ENCODE results near the gene ZNF358. TPM values are rescaled to one million over a fixed set of nuclear protein-coding genes. Genes with fewer than 3 reads are reported as not detected.

Gene ZNF358
- total and polyA plus RNA-seq, 2 donors (not counting 3 experiments of a cell fraction or from before 2014, with no cell fraction given): 51.2 to 83.2 TPM

GRCh38 chr19:7488736-7489353, 27.1 kb upstream of the ZNF358 start, which contains the start of gene PEX11G:
PEX11G (minus strand) TSS chr19:7489035; CDS start chr19:7489010, 25 bp downstream.
- FAIRE-seq (peak; percentile 21), DNase-seq (ENCODE audit: low read depth, low spot score) (peak; percentile 91)
- TF ChIP-seq POLR2A (IDR thresholded peaks at IDR 0.05; ENCODE audit: low read depth, low read length) (peak; percentile 91), FOS (IDR thresholded peaks at IDR 0.05; ENCODE audit: borderline replicate concordance, insufficient read depth, low read length) (no peak), MYC (IDR thresholded peaks at IDR 0.05; ENCODE audit: low read depth, low read length) (no peak), POLR2AphosphoS5 (IDR thresholded peaks at IDR 0.05; ENCODE audit: insufficient read depth, low read depth, low read length) (peak; percentile 76), JUN (IDR thresholded peaks at IDR 0.05; ENCODE audit: borderline replicate concordance, insufficient read depth, insufficient read length, low read depth) (no peak), GATA2 (IDR thresholded peaks at IDR 0.05; ENCODE audit: insufficient read depth, insufficient read length, low read depth, low read length) (no peak), MAX (IDR thresholded peaks at IDR 0.05; ENCODE audit: insufficient read depth, insufficient read length) (no peak), CTCF (IDR thresholded peaks at IDR 0.05; ENCODE audit: extremely low read depth in 1 of 2, insufficient read depth in 1 of 2, low read depth in 1 of 2, low read length in 2 of 2) (no peak), EZH2 (IDR thresholded peaks at IDR 0.05; ENCODE audit: borderline replicate concordance, low read depth, low read length, severe bottlenecking) (no peak)
- intact Hi-C loops (cut with micrococcal nuclease) (loop anchor here (2.0 to 5.0 kb wide), 2 partner anchors 33 to 46 kb away; partner anchors contain the start of genes MCOLN1 and PNPLA6), dilution Hi-C loops (cut with MboI; ENCODE audit: extremely low pct_ligation_motif_present, low sequenced_read_pairs) (no loop called here)
- Histone ChIP-seq H3K27ac (ENCODE audit: insufficient read depth, low read depth, low read length) (peak within 1 kb of the TSS; percentile 68), H3K79me2 (ENCODE audit: control insufficient read depth, insufficient read depth, low read length) (no peaks in the 10 kb centered on the region), H3K4me3 (replicated peaks in 1 of 3; ENCODE audit: insufficient read depth in 1 of 3, low read depth in 1 of 3, low read length in 3 of 3) (peak within 1 kb of the TSS; percentile 32 to 67 (median 45)), H3K27me3 (ENCODE audit: control insufficient read depth in 2 of 2, insufficient read depth in 2 of 2, low read length in 2 of 2) (no peaks in the 10 kb centered on the region), H2AFZ (ENCODE audit: low read depth, low read length) (peak within 1 kb of the TSS; percentile 98), H4K20me1 (replicated peaks; ENCODE audit: control insufficient read depth, extremely low read depth, insufficient read depth, low read length) (no peaks in the 10 kb centered on the region), H3K36me3 (ENCODE audit: control insufficient read depth in 2 of 2, extremely low read depth in 1 of 2, insufficient read depth in 2 of 2, low read length in 2 of 2) (no peaks in the 10 kb centered on the region), H3K9ac (replicated peaks; ENCODE audit: extremely low read depth, insufficient read depth, low read length) (peak within 1 kb of the TSS; percentile 85), H3K4me2 (ENCODE audit: insufficient read depth, low read length) (peak within 1 kb of the TSS; percentile 77), H3K9me3 (replicated peaks; ENCODE audit: control insufficient read depth, insufficient read depth, low read length) (no peaks in the 10 kb centered on the region), H3K4me1 (ENCODE audit: control insufficient read depth, extremely low read depth, insufficient read depth, low read length) (peaks cover 18% of the 10 kb centered on the region), H3K9me1 (replicated peaks; ENCODE audit: control insufficient read depth, extremely low read depth, insufficient read depth, low read length) (no peaks in the 10 kb centered on the region)
- ChIA-PET POLR2A (no interaction called here), CTCF (no interaction called here)
- BruUV-seq (replicated peaks): no TSS peak
